ENCODE results near the gene FBRSL1.

DNA sequence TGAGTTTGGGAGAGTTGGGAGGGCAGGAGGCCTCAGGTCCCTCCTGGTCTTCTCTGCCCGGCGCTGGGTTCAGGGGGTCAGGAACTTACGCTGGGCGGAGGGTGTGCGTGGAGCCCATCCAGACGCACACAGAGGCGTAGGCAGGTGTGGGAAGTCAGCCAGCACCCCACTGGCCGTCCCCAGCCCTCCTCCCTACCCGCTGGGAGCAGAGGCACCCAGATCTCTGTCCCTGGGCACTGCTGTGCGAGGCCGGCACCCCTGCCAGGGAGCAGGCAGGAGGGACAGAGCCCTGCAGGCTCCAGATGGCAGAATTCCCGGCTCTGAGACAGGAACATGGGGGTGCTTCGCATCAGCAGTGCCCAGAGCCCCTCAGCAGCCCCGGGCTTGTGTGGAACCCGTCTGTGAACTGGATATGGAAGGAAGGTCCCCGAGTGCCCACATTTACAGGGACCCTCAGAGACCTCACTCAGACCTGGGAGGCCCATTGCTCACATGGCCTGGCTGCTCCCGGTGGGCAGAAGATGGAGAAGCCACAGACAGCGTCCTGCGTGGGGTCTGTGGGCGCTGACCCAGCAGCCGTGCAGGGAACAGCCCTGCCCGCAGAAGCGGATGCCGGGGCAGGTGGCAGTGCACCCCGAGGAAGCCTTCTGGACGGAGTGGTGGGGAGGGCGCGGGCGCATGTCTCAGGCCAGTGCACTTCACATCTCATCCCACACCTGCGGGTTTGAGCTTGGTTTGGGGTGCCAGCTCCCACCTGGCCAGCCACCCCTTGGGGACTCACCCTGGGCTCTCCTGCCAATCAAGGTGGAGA lies 61.1 kb downstream of the FBRSL1 start:
- no peak for TF ChIP-seq EZH2 (IDR thresholded peaks at IDR 0.05; ENCODE audit: borderline replicate concordance, low read depth, low read length, poor library complexity, severe bottlenecking)
- TF ChIP-seq, protein P1, sequence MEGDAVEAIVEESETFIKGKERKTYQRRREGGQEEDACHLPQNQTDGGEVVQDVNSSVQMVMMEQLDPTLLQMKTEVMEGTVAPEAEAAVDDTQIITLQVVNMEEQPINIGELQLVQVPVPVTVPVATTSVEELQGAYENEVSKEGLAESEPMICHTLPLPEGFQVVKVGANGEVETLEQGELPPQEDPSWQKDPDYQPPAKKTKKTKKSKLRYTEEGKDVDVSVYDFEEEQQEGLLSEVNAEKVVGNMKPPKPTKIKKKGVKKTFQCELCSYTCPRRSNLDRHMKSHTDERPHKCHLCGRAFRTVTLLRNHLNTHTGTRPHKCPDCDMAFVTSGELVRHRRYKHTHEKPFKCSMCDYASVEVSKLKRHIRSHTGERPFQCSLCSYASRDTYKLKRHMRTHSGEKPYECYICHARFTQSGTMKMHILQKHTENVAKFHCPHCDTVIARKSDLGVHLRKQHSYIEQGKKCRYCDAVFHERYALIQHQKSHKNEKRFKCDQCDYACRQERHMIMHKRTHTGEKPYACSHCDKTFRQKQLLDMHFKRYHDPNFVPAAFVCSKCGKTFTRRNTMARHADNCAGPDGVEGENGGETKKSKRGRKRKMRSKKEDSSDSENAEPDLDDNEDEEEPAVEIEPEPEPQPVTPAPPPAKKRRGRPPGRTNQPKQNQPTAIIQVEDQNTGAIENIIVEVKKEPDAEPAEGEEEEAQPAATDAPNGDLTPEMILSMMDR (conservative IDR thresholded peaks at IDR 0.05; ENCODE audit: low read depth, low read length): no peak
